RWPE1 (cell line): ENCODE data around the gene PRRG2.

Experiments
- CTCF ChIA-PET: fragments of 350-600 bp; sonication (Branson Sonifier 250); formaldehyde crosslinking; extraction: SDS; loops from one replicate; lab custom pipeline; 2021; lab: Yijun Ruan, JAX
- POLR2A ChIA-PET: fragments of 400-600 bp; formaldehyde crosslinking; extraction: SDS; loops from one replicate; lab custom pipeline; 2020; ENCODE audit warnings: antibody characterized with exemption; ENCODE audit not compliant: low non-redundant PET; lab: Yijun Ruan, JAX
- DNase-seq: peaks from one replicate; pipeline ENCODE4 v3.0.0; 2012; ENCODE audit warnings: low spot score
- H3K27ac ChIP-seq: fragments of 450-650 bp; 2 replicates; pipeline ENCODE4 v1.5.1; 2017
- TF ChIP-seq, protein P1 (sequence below): fragments of 450-650 bp; conservative IDR thresholded peaks from 2 replicates; pipeline ENCODE4 v1.5.1; 2017; ENCODE audit warnings: low read depth, mild to moderate bottlenecking

PRRG2 gene

DNA sequence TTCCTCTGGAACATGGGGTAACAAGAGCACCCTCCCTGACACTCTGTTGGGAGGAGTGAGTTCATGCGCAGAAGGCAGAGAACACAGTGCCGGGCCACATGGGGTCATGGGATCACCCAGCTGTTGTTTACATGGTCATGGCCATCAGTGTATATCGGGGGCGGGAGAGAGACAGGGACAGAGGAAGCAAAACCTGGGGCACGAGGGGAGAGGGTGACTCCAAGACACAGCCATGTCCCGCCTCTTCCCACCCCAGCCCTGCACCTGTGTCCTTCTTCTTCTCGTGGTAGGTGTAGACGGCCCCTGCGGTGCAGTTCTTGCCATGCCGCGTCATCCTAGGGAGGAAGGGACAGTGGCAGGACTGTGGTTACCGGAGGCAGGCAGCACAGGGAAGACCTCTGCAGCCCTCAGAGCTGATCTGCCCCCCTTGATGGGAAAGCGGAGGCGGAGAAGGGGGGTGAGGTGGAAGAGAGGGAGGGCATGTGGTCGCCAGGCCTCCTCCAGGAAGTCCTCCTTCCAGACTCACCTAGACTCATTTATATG, 20.7 kb upstream of the PRRG2 start:
- H3K27ac ChIP-seq: no peak overlapping the region; the same call in 1 of the 2 replicates
- TF ChIP-seq, protein P1, sequence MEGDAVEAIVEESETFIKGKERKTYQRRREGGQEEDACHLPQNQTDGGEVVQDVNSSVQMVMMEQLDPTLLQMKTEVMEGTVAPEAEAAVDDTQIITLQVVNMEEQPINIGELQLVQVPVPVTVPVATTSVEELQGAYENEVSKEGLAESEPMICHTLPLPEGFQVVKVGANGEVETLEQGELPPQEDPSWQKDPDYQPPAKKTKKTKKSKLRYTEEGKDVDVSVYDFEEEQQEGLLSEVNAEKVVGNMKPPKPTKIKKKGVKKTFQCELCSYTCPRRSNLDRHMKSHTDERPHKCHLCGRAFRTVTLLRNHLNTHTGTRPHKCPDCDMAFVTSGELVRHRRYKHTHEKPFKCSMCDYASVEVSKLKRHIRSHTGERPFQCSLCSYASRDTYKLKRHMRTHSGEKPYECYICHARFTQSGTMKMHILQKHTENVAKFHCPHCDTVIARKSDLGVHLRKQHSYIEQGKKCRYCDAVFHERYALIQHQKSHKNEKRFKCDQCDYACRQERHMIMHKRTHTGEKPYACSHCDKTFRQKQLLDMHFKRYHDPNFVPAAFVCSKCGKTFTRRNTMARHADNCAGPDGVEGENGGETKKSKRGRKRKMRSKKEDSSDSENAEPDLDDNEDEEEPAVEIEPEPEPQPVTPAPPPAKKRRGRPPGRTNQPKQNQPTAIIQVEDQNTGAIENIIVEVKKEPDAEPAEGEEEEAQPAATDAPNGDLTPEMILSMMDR: no peak
- POLR2A ChIA-PET: no interaction called here
- CTCF ChIA-PET: interaction anchor here (0.8 to 3.0 kb wide), 3 partner anchors 10 to 26 kb away, joined by 3 to 9 read pairs (median 4); no protein-coding TSS in a partner anchor
- DNase-seq: no peak

DNA sequence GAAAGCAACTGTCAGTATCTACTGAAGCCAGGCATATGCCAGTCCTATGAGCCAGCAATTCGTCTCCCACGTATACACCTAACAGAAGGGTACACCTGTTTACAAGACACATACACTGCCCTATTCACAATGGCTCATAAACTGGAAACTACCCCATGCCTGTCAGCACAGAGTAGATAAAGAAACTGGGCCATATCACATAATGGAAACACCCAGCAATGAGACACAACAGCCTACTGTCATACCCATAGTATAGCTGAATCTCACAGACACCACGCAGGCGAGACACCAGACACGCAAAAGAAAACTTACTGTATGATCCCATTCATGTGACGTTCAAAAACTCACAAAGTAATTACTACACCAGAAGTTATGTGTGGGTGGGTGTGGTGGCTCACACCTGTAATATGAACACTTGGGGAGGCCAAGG, 16.5 kb upstream of the PRRG2 start:
- H3K27ac ChIP-seq: peak overlapping the region; percentile 51
- DNase-seq: no peak
- TF ChIP-seq, protein P1: no peak
- ChIA-PET CTCF (no interaction called here), POLR2A (no interaction called here)

DNA sequence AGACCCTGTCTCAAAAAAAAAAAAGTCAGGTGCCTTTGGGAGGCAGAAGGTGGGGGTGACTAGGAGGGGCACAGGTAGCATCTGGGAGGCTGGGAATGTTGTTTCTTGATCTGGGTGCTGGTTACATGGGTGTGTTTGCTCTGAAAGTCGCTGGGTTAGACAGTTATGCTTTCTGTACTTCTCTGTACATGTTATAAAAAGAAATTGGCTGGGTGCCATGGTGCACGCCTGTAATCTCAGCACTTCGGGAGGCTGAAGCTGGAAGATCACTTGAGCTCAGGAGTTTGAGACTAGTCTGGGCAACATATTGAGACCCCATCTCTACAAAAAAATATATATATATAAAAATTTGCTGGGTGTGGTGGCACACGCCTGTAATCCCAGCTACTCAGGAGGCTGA, 15.9 kb upstream of the PRRG2 start:
- DNase-seq: no peak
- CTCF ChIA-PET: no interaction called here
- H3K27ac ChIP-seq: peak overlapping the region; percentile 51
- TF ChIP-seq, protein P1: no peak
- POLR2A ChIA-PET: no interaction called here

DNA sequence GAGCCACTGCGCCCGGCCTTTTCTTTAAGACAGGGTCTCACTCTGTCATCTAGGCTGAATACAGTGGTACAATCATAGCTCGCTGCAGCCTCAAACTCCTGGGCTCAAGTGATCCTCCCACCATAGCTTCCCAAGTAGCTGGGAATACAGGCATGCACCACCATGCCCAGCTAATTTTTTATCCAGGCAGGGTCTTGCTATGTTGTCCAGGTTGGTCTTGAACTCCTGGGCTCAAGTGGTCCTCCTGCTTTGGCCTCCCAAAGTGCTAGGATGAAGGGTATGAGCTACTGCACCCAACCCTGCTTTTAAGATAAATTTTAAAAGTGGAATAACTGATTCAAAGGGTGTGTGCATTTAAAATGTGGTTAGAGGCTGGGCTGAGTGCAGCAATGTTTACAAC, 14.8 kb upstream of the PRRG2 start:
- POLR2A ChIA-PET: no interaction called here
- CTCF ChIA-PET: no interaction called here

DNA sequence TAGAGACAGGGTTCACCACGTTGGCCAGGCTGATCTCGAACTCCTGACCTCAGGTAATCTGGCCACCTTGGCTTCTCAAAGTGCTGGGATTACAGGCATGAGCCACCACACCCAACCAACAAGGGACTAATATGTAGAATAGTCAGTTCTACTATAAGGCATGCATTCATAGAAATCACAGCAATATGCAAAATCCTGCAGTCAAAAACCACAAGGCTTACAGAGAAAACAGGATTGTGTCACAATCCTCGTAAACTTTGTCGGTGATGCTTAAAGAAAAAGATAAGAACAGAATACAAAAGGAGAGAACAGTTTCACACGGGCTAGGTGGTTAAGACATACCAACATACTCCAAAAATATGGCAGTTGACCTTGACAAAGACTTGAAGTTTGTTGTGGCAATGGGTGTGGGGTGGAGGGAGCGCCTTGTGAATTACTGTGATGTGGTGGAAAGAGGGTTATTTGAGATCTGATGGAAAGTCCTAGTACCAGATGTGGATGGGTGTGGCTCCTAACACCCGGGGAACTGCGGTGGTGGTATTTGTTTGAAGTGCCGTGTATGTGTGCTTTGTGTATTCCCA, 13.2 kb upstream of the PRRG2 start:
- ChIA-PET CTCF (no interaction called here), POLR2A (no interaction called here)
- TF ChIP-seq, protein P1: no peak
- H3K27ac ChIP-seq: peak overlapping the region; percentile 44
- DNase-seq: no peak

More for the DNA sequence above, 14.8 kb upstream of the PRRG2 start:
- DNase-seq: no peak
- TF ChIP-seq, protein P1: no peak
- H3K27ac ChIP-seq: no peak overlapping the region

DNA sequence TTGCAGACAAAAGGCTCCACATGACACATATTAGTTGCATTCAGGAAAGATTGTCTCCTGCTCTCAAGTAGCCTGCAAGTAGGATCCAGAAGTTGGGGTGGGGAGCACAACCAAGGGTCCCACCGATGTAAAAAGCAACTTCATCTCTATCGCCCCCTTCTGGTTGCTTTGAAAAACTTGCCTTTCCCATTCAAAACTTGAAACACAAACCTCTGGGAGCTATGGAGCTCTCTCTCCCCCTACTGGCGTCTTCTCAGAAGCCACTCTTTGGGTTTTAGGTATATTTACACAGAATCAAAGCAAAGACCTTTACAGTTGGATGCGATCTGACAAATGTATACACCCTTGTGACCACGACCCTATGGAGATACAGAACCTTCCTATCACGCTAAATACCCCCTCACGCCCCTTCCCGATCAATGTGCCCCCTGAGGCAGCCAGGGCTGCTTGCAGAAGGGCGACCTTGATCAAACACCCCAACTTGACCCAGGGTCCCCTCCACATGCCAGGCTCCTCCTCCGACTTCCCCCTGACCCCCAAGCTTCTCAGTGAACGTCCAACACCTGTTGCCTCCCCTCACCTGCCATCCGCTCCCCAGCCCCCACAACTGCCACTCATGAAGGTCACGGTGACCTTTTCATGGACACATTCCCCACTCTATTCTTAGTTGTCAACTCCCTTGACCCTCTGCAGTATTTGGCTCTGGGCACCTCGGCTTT, 10.8 kb upstream of the PRRG2 start:
- DNase-seq: peak; percentile 86
- ChIA-PET CTCF (interaction anchor here (0.6 to 2.0 kb wide), 20 partner anchors 9 to 887 kb away, joined by 3 to 12 read pairs (median 4); partner anchors contain the start of genes BCL2L12, IRF3, NOSIP and PRRG2), POLR2A (no interaction called here)
- peak overlapping the region; percentile 65 for H3K27ac ChIP-seq
- TF ChIP-seq, protein P1: peak; percentile 95
